Mesothelial cell of epicardium (in vitro differentiated cells): Measurements from ENCODE around the gene BPIFB4. TPM values are rescaled to one million over a fixed set of nuclear protein-coding genes. Genes with fewer than 3 reads are reported as not detected.

Source experiments
- DNase-seq, 2 experiments: peaks; one replicate each; pipeline ENCODE4 v3.0.0; 2021; ENCODE audit warnings: low spot score in 2 of 2; ENCODE audit not compliant: unreplicated experiment in 2 of 2
- H3K27ac Mint-ChIP-seq: 2 replicates; pipeline ENCODE4 v1.8.0; 2021; ENCODE audit warnings: mixed read lengths
- H3K27me3 Mint-ChIP-seq: 2 replicates; pipeline ENCODE4 v1.8.0; 2021; ENCODE audit warnings: low read depth, mixed read lengths
- H3K36me3 Mint-ChIP-seq: 2 replicates; pipeline ENCODE4 v1.8.0; 2021; ENCODE audit warnings: mixed read lengths
- H3K4me1 Mint-ChIP-seq: 2 replicates; pipeline ENCODE4 v1.8.0; 2021; ENCODE audit warnings: mixed read lengths
- H3K4me3 Mint-ChIP-seq: 2 replicates; pipeline ENCODE4 v1.8.0; 2021; ENCODE audit warnings: mild to moderate bottlenecking, moderate library complexity, mixed read lengths
- H3K9me3 Mint-ChIP-seq: 2 replicates; pipeline ENCODE4 v1.8.0; 2021; ENCODE audit warnings: mixed read lengths
- total RNA-seq: library from RNA; stranded (reverse); gene quantifications from 3 replicates; pipeline ENCODE4 v1.2.1, GENCODE V29; 2021
- TF ChIP-seq, protein P1 (sequence below): fragments of 200-600 bp; sonication (generic); IDR thresholded peaks from one replicate; pipeline ENCODE4 v1.5.0; 2021; ENCODE audit warnings: antibody characterized with exemption; ENCODE audit not compliant: unreplicated experiment

BPIFB4 gene
- total RNA-seq, 1 donor from 2014 or later = not detected

GRCh38 chr20:33067806-33068205, 11.6 kb upstream of the BPIFB4 start:
- no peak overlapping the region for H3K4me3 Mint-ChIP-seq
- no peaks in the 10 kb centered on the region for H3K9me3 Mint-ChIP-seq
- DNase-seq = no peak
- H3K27ac Mint-ChIP-seq = no peak overlapping the region
- no peaks in the 10 kb centered on the region for H3K36me3 Mint-ChIP-seq
- peaks cover 18% of the 10 kb centered on the region for H3K27me3 Mint-ChIP-seq
- TF ChIP-seq, protein P1, sequence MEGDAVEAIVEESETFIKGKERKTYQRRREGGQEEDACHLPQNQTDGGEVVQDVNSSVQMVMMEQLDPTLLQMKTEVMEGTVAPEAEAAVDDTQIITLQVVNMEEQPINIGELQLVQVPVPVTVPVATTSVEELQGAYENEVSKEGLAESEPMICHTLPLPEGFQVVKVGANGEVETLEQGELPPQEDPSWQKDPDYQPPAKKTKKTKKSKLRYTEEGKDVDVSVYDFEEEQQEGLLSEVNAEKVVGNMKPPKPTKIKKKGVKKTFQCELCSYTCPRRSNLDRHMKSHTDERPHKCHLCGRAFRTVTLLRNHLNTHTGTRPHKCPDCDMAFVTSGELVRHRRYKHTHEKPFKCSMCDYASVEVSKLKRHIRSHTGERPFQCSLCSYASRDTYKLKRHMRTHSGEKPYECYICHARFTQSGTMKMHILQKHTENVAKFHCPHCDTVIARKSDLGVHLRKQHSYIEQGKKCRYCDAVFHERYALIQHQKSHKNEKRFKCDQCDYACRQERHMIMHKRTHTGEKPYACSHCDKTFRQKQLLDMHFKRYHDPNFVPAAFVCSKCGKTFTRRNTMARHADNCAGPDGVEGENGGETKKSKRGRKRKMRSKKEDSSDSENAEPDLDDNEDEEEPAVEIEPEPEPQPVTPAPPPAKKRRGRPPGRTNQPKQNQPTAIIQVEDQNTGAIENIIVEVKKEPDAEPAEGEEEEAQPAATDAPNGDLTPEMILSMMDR = no peak
- no peaks in the 10 kb centered on the region for H3K4me1 Mint-ChIP-seq

GRCh38 chr20:33068251-33068939, 11.0 kb upstream of the BPIFB4 start:
- no peak overlapping the region for H3K27ac Mint-ChIP-seq
- no peaks in the 10 kb centered on the region for H3K9me3 Mint-ChIP-seq
- H3K27me3 Mint-ChIP-seq = peaks cover 18% of the 10 kb centered on the region
- H3K4me3 Mint-ChIP-seq = no peak overlapping the region
- TF ChIP-seq, protein P1 = no peak
- no peaks in the 10 kb centered on the region for H3K4me1 Mint-ChIP-seq
- no peak for DNase-seq
- no peaks in the 10 kb centered on the region for H3K36me3 Mint-ChIP-seq

DNA sequence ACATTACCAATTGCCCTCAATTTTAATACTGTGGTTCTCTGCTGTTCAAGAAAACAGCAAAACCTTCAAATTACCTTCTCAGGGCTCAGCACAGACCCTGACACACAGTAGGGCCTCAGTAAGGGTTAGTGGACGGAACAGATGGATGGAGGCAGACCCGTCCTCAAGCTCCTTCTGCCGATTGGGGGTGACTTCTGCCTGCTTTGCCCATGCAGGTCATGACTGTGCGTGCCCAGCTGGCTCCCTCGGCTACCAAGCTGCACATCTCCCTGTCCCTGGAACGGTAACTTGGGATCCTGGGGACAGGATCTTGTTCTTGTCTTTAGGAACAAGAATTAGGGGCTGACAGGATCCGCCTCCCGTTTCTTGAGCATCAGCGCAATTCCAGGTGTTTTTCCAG, 9.8 kb upstream of the BPIFB4 start:
- H3K4me1 Mint-ChIP-seq = no peaks in the 10 kb centered on the region
- TF ChIP-seq, protein P1 = no peak

GRCh38 chr20:33070111-33071053, 9.1 kb upstream of the BPIFB4 start:
- no peak overlapping the region for H3K4me3 Mint-ChIP-seq
- peaks cover 32% of the 10 kb centered on the region for H3K27me3 Mint-ChIP-seq
- H3K4me1 Mint-ChIP-seq = no peaks in the 10 kb centered on the region
- no peak for DNase-seq
- no peaks in the 10 kb centered on the region for H3K36me3 Mint-ChIP-seq
- H3K9me3 Mint-ChIP-seq = no peaks in the 10 kb centered on the region
- TF ChIP-seq, protein P1 = no peak
- H3K27ac Mint-ChIP-seq = no peak overlapping the region

More for the DNA sequence above, 9.8 kb upstream of the BPIFB4 start:
- DNase-seq = no peak
- H3K27ac Mint-ChIP-seq = no peak overlapping the region
- H3K4me3 Mint-ChIP-seq = no peak overlapping the region
- H3K9me3 Mint-ChIP-seq = no peaks in the 10 kb centered on the region
- no peaks in the 10 kb centered on the region for H3K36me3 Mint-ChIP-seq
- peaks cover 25% of the 10 kb centered on the region for H3K27me3 Mint-ChIP-seq

DNA sequence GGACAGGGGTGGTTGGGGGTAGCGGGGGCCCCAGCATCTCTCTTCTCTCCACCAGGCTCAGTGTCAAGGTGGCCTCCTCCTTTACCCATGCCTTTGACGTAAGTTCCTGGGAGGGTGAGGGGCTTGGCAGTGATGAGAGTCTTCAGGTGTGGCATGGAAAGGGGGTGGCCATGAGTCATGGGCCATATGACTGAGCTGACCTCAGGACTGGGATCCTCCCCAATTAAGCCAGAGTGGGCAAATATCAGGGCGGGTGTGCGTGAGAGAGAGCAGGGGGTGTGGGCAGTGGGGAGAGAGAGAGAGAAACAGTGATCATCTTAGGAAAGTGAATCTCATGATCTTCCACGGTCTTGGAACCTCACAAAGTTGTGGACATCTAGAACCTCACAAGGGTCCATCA, 8.2 kb upstream of the BPIFB4 start:
- no peaks in the 10 kb centered on the region for H3K36me3 Mint-ChIP-seq
- H3K4me1 Mint-ChIP-seq = no peaks in the 10 kb centered on the region
- TF ChIP-seq, protein P1 = no peak
- no peak for DNase-seq
- no peak overlapping the region for H3K27ac Mint-ChIP-seq
- H3K4me3 Mint-ChIP-seq = no peak overlapping the region
- H3K27me3 Mint-ChIP-seq = peaks cover 36% of the 10 kb centered on the region
- no peaks in the 10 kb centered on the region for H3K9me3 Mint-ChIP-seq
